ENCODE measurements around the gene RAB34. TPM values are rescaled to one million over a fixed set of nuclear protein-coding genes. Genes with fewer than 3 reads are reported as not detected.
A peak's percentile ranks its signal among the peaks of the same experiment; 100 is the strongest.

Gene RAB34
- total and polyA plus RNA-seq, 9 of the 15 experiments (the other 6 are each of a cell fraction or from before 2014, with no cell fraction given): 0.07 to 3.8 (median 0.46) TPM; not detected in 1

DNA sequence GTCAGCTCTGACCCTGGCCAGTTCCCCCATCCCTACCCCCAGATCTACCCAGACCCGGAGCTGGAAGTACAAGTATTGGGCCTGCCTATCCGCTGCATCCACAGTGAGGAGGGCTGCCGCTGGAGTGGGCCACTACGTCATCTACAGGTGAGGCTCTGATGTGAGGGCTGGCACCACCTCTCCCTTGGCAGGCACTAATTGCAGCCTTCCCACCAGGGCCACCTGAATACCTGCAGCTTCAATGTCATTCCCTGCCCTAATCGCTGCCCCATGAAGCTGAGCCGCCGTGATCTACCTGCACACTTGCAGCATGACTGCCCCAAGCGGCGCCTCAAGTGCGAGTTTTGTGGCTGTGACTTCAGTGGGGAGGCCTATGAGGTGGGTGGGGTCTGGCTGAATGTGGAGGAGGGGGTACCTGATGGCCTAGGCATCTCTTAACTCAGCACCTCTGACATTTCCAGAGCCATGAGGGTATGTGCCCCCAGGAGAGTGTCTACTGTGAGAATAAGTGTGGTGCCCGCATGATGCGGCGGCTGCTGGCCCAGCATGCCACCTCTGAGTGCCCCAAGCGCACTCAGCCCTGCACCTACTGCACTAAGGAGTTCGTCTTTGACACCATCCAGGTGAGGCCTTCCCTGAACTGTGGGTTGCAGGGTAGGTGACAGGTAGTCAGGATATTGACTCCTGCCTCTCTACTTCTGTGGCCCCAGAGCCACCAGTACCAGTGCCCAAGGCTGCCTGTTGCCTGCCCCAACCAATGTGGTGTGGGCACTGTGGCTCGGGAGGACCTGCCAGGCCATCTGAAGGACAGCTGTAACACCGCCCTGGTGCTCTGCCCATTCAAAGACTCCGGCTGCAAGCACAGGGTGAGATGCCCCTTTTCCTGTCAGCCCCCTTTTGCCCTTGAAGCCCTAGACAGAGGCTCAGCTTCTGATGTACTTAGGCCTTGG, 30.4 kb upstream of the RAB34 start (continued):
- TF ChIP-seq, protein P1, sequence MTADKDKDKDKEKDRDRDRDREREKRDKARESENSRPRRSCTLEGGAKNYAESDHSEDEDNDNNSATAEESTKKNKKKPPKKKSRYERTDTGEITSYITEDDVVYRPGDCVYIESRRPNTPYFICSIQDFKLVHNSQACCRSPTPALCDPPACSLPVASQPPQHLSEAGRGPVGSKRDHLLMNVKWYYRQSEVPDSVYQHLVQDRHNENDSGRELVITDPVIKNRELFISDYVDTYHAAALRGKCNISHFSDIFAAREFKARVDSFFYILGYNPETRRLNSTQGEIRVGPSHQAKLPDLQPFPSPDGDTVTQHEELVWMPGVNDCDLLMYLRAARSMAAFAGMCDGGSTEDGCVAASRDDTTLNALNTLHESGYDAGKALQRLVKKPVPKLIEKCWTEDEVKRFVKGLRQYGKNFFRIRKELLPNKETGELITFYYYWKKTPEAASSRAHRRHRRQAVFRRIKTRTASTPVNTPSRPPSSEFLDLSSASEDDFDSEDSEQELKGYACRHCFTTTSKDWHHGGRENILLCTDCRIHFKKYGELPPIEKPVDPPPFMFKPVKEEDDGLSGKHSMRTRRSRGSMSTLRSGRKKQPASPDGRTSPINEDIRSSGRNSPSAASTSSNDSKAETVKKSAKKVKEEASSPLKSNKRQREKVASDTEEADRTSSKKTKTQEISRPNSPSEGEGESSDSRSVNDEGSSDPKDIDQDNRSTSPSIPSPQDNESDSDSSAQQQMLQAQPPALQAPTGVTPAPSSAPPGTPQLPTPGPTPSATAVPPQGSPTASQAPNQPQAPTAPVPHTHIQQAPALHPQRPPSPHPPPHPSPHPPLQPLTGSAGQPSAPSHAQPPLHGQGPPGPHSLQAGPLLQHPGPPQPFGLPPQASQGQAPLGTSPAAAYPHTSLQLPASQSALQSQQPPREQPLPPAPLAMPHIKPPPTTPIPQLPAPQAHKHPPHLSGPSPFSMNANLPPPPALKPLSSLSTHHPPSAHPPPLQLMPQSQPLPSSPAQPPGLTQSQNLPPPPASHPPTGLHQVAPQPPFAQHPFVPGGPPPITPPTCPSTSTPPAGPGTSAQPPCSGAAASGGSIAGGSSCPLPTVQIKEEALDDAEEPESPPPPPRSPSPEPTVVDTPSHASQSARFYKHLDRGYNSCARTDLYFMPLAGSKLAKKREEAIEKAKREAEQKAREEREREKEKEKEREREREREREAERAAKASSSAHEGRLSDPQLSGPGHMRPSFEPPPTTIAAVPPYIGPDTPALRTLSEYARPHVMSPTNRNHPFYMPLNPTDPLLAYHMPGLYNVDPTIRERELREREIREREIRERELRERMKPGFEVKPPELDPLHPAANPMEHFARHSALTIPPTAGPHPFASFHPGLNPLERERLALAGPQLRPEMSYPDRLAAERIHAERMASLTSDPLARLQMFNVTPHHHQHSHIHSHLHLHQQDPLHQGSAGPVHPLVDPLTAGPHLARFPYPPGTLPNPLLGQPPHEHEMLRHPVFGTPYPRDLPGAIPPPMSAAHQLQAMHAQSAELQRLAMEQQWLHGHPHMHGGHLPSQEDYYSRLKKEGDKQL (CRISPR knock-in tag; IDR thresholded peaks at IDR 0.05; ENCODE audit: borderline replicate concordance): no peak
- TF ChIP-seq CXXC5 (CRISPR knock-in tag; IDR thresholded peaks at IDR 0.05): no peak
- TF ChIP-seq ZNF124 (CRISPR knock-in tag; IDR thresholded peaks at IDR 0.05): no peak
- peak; percentile 60 for TF ChIP-seq POLR2G (IDR thresholded peaks at IDR 0.05; ENCODE audit: low read depth, low read length)
- TF ChIP-seq ILK (tag; IDR thresholded peaks at IDR 0.05; ENCODE audit: borderline replicate concordance, low read depth): no peak
- TF ChIP-seq, protein P2, sequence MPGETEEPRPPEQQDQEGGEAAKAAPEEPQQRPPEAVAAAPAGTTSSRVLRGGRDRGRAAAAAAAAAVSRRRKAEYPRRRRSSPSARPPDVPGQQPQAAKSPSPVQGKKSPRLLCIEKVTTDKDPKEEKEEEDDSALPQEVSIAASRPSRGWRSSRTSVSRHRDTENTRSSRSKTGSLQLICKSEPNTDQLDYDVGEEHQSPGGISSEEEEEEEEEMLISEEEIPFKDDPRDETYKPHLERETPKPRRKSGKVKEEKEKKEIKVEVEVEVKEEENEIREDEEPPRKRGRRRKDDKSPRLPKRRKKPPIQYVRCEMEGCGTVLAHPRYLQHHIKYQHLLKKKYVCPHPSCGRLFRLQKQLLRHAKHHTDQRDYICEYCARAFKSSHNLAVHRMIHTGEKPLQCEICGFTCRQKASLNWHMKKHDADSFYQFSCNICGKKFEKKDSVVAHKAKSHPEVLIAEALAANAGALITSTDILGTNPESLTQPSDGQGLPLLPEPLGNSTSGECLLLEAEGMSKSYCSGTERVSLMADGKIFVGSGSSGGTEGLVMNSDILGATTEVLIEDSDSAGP (CRISPR knock-in tag; IDR thresholded peaks at IDR 0.05): no peak
- TF ChIP-seq NCOA6 (IDR thresholded peaks at IDR 0.05): no peak
- no peak for TF ChIP-seq MECOM (CRISPR knock-in tag; IDR thresholded peaks at IDR 0.05)
